Measurements from ENCODE around the gene GNAO1.

GNAO1 gene

DNA sequence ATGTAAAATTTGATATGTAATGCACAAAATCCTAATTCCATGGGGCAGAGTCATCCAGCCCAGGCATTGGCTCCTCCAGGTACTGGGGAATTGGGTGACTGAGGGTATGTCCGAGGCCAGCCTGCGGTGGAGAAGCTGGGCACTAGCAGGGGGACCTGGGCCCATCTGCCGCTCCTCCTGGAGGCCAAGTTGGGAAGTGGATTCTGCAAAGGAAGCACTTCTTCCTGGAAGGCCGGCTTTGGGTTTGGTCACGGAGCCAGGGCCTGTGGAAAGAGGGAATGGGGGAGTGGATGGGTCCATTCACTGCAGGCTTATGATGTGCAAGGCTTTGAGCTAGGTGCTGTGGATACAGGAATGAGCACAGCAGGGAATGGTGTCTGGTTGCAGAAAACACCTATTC, 85.8 kb downstream of the GNAO1 start:
- DNase-seq (ENCODE audit: low read depth in 1 of 2, low spot score in 1 of 2), result no peak
- no peak for TF ChIP-seq JUND (IDR thresholded peaks at IDR 0.05; ENCODE audit: low read depth)
- in situ Hi-C loops (cut with HindIII; ENCODE audit: low pct_unique_long_range_greater_than_20kb, low sequenced_read_pairs), result no loop called here

DNA sequence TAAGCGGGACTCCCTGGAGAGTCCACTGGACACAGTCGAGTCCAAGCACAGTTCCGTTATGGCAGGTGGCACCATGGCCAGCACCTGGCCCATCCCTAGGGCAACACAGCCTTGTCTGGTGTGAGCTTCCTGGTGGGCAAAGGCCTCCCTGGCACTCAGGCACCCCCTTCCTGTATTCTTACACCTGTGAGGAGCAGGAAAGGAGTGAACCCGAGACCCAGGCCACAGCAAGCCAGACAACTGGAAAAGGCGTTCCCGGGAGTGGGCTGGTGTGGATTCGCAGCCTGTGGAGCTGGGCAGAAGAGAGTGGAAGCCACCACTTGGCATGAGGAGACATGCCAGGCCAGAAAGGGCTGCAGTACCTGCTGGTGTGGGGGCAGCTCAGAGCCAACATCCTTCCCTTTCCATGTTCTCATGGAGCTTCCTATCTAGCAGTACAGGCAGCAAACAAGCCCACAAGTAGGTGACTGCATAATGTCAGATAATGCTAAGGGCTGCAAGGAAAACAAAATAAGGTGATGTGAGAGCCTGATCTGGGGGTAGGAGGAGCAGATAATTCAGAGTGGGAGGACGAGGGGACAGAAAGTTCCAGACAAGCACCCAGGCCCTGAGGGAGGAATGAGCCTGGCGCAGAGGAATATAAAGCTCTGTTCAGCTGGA, 87.0 kb downstream of the GNAO1 start:
- TF ChIP-seq JUND (IDR thresholded peaks at IDR 0.05; ENCODE audit: low read depth), result no peak
- in situ Hi-C loops (cut with HindIII; ENCODE audit: low pct_unique_long_range_greater_than_20kb, low sequenced_read_pairs), result no loop called here

DNA sequence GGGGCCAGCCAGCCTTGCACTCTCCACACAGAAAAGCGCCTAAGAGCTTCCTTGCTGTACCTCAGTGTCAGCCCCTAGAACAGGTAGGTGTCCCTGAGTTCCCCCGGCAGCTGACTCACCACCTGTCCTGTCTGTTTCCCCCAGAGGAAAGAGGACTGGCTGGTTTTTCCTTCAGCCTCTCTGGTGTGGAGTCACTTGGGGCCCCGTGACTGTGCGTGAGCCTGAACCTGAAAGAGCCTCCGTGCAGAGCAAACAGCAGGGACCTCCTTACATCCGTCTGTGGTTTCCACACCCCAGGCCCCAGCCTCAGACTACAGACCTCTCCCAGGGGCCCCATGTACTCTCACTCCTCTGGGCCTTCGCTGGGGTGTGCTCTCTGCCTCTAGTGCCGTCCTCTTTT, 87.8 kb downstream of the GNAO1 start:
- in situ Hi-C loops (cut with HindIII; ENCODE audit: low pct_unique_long_range_greater_than_20kb, low sequenced_read_pairs), result no loop called here
- DNase-seq (ENCODE audit: low read depth in 1 of 2, low spot score in 1 of 2), result no peak
- no peak for TF ChIP-seq JUND (IDR thresholded peaks at IDR 0.05; ENCODE audit: low read depth)

More for the DNA sequence above, 87.0 kb downstream of the GNAO1 start:
- DNase-seq (ENCODE audit: low read depth in 1 of 2, low spot score in 1 of 2), result no peak

DNA sequence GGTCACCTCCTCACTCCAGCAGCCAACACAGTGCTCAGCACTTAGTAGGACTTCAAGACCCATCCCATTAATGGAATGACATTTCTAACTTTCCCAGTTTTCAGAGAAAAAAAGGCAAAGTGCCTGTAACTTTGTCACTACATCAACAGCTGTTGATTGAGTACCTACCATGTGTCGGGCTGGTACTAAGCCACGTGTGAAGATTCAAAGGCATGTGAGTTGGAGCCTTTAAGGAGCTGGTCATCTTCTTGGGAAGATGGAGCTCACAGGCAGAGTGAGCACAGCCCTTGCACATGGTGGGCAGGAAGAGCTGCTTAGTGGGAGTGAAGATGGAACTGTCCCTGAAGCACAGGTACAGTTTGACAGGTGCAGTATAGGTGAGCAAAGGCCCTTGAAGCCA, 88.6 kb downstream of the GNAO1 start:
- no peak for DNase-seq (ENCODE audit: low read depth in 1 of 2, low spot score in 1 of 2)
- in situ Hi-C loops (cut with HindIII; ENCODE audit: low pct_unique_long_range_greater_than_20kb, low sequenced_read_pairs), result no loop called here
- TF ChIP-seq JUND (IDR thresholded peaks at IDR 0.05; ENCODE audit: low read depth), result no peak

DNA sequence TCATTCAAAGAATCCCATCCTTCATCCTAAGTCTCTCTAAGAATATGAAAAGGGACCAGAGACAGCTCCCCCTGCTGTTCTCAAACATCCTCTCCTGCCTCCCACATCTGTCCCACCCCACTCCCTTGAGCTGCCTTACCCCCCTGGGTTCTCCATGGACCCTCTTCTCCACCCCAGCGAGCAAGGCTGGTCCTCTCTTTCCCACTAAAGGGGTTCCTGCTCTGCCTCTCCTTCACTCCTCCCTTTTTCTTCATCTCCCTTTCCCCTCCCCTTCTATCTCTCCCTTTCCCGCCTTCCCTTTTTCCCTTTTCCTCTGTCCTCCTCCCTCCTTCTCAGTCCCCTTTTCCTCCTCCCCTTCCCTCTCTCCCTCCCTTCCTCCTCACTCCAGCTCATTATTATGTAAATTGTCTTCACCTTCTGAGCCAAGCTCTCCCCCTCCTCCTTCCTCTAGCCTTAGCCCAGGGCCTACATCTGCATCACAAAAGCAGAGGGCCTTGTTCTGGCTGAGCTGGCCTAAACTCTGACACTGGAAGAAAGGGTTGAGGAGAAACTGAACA, 90.0 kb downstream of the GNAO1 start:
- in situ Hi-C loops (cut with HindIII; ENCODE audit: low pct_unique_long_range_greater_than_20kb, low sequenced_read_pairs), result no loop called here
- DNase-seq (ENCODE audit: low read depth in 1 of 2, low spot score in 1 of 2), result no peak
- no peak for TF ChIP-seq JUND (IDR thresholded peaks at IDR 0.05; ENCODE audit: low read depth)

DNA sequence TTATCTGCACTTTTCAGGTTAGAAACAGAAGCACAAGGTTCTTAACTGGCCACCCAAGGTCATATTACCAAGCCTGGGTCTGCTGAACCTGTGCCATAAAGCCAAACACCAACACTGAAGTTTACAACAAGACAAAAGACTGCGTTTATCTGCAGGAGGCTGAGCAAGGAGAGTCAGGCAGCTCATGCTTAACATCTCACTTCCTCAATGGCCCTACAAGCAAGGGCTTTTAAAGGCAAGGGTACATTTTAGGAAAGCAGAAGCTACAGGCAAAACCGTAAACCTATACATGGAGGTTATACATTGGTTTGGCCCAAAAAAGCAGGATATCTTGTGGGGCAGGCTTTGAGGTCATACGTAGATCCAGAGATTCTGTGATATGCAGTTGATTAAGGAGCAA, 91.2 kb downstream of the GNAO1 start:
- no peak for TF ChIP-seq JUND (IDR thresholded peaks at IDR 0.05; ENCODE audit: low read depth)

DNA sequence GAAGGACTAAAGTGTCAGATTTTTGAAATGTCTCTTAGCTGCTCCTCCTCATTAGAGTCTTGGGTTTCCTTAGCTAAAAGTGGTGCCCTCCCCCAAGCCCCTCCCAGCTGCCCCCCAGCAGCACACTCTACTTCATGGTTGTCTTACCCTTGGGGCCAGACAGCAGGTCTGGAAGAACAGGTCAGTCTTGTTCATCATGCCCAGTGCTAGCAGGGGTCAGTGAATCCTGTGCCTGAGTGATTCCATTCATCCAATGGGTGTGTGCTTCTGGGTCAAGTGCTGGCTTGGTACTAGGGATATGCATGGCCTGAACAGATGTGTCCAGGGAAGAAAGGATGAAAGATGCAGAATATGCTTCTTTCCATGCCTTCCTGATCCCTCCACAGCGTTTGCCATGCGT, 93.2 kb downstream of the GNAO1 start:
- DNase-seq (ENCODE audit: low read depth in 1 of 2, low spot score in 1 of 2), result peak in 1 of 2 experiments; percentile 37
- in situ Hi-C loops (cut with HindIII; ENCODE audit: low pct_unique_long_range_greater_than_20kb, low sequenced_read_pairs), result no loop called here
- no peak for TF ChIP-seq JUND (IDR thresholded peaks at IDR 0.05; ENCODE audit: low read depth)

More for the DNA sequence above, 91.2 kb downstream of the GNAO1 start:
- in situ Hi-C loops (cut with HindIII; ENCODE audit: low pct_unique_long_range_greater_than_20kb, low sequenced_read_pairs), result no loop called here
- no peak for DNase-seq (ENCODE audit: low read depth in 1 of 2, low spot score in 1 of 2)

DNA sequence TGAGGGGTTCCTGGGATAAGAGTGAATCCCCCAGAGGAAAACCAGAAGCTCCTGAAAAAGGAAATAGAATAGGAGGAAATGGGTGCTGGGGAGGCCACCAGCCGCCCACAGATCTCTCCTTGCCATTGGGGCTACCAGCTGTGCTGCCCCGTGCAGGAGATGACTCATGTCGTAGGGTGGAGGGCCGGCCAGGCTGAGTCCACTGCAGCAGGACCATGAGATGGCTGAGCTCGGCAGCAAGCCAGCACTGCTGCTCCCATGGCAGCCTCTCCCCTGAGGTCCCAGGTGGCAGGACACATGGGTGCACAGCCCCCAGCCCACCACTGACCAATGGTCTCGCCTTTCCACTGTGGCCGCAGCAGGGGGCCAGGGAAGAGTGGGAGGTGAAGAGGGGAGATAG, 95.5 kb downstream of the GNAO1 start:
- no peak for DNase-seq (ENCODE audit: low read depth in 1 of 2, low spot score in 1 of 2)
- TF ChIP-seq JUND (IDR thresholded peaks at IDR 0.05; ENCODE audit: low read depth), result no peak
- in situ Hi-C loops (cut with HindIII; ENCODE audit: low pct_unique_long_range_greater_than_20kb, low sequenced_read_pairs), result no loop called here

DNA sequence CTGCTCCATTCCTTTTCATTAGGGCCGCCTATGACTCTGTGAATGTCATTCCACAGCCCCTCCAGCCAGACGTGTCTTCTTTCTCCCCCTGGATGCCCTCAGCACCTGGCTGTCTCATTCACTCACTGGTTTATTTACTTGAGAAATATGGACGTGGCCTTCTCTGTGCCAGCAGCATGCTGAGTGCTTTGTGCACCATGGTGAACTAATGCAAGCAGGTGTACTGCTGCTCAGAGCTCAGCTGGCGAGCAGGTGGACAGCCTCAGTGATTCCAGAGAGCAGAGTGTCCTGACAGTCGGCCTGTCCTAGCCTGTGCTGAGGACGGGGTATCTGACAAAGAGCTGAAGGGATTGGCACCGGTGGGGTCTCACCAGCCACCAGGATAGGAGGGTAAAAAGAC, 96.7 kb downstream of the GNAO1 start:
- in situ Hi-C loops (cut with HindIII; ENCODE audit: low pct_unique_long_range_greater_than_20kb, low sequenced_read_pairs), result no loop called here
- no peak for DNase-seq (ENCODE audit: low read depth in 1 of 2, low spot score in 1 of 2)
- no peak for TF ChIP-seq JUND (IDR thresholded peaks at IDR 0.05; ENCODE audit: low read depth)

DNA sequence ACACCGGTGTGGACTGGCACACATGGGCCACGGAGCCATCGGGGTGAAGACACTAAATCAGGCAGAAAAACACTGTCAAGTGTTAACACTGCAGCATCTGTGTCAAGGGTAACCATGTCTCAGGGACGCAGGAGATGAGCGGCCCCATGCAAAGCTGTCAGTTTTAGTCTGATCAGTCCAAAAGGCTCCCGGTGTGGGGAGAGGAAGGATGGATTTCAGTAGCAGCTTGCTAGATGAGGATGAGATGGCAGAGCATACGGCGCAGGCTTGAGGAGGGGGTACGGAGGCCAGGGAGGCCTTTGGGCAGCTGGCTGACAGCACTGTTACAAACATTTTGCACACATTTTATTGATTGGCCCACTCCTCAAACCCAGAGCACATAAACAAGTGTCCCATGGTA, 98.1 kb downstream of the GNAO1 start:
- in situ Hi-C loops (cut with HindIII; ENCODE audit: low pct_unique_long_range_greater_than_20kb, low sequenced_read_pairs), result no loop called here
- TF ChIP-seq JUND (IDR thresholded peaks at IDR 0.05; ENCODE audit: low read depth), result no peak
- DNase-seq (ENCODE audit: low read depth in 1 of 2, low spot score in 1 of 2), result no peak

DNA sequence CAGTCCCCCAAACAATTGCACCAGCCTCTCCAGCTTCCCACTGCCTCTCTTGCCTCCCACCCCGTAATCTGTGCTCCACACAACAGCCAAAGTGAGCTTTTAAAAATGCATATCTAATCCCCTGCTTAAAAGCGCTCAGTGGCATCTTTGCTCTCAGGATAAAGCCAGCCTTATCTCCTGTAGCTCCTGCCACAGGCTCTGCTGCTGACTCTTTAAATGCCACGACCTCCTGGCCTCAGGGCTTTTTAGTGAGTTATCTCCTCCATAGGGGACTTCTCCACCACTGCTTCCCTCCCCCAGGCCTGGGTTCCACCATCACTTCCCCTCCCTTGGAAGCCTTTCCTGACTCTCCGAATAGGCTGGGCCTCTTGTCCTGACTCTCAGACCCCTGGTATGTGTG, 98.6 kb downstream of the GNAO1 start:
- TF ChIP-seq JUND (IDR thresholded peaks at IDR 0.05; ENCODE audit: low read depth), result no peak
- in situ Hi-C loops (cut with HindIII; ENCODE audit: low pct_unique_long_range_greater_than_20kb, low sequenced_read_pairs), result no loop called here
- DNase-seq (ENCODE audit: low read depth in 1 of 2, low spot score in 1 of 2), result no peak

DNA sequence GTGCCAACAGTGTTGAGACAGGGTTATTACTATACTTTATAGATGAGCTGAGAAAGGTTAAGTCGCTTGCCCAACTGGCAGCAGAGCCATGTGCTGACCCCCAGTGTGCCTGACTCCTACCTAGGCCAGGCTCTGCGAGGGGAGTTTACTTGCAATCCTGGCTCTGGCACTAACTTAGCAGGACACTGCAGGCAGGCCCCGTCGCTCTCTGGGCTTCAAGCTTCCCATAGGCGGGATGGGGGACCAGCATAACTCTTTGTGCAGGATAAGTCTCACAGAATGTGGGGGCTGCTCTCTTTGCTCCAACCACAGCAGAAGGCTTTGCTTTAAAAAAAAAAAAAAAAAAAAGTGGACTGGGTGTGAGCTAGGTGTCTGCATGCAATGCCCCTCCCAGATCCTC, 102.7 kb downstream of the GNAO1 start:
- no peak for TF ChIP-seq JUND (IDR thresholded peaks at IDR 0.05; ENCODE audit: low read depth)
- in situ Hi-C loops (cut with HindIII; ENCODE audit: low pct_unique_long_range_greater_than_20kb, low sequenced_read_pairs), result no loop called here
- DNase-seq (ENCODE audit: low read depth in 1 of 2, low spot score in 1 of 2), result no peak

DNA sequence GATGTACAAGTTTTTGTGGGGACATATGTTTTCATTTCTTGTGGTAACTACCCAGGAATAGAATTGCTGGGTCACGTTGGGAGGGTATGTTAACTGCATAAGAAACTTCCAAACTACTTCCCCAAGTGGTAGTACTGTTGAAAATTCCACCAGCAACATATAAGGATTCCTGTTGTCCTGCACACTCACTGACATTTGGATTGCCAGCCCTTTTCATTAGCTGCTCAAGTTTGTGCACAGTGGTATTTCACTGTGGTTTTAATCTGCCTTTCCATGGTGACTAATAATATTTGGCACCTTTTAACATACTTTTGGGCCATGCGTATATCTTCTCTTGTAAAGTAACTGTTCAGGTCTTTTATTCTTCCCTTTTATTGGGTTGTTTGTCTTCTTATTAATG, 103.3 kb downstream of the GNAO1 start:
- TF ChIP-seq JUND (IDR thresholded peaks at IDR 0.05; ENCODE audit: low read depth), result no peak
- DNase-seq (ENCODE audit: low read depth in 1 of 2, low spot score in 1 of 2), result no peak
- in situ Hi-C loops (cut with HindIII; ENCODE audit: low pct_unique_long_range_greater_than_20kb, low sequenced_read_pairs), result no loop called here
